ENCODE measurements around the gene PSEN2.
A peak's percentile ranks its signal among the peaks of the same experiment; 100 is the strongest.

DNA sequence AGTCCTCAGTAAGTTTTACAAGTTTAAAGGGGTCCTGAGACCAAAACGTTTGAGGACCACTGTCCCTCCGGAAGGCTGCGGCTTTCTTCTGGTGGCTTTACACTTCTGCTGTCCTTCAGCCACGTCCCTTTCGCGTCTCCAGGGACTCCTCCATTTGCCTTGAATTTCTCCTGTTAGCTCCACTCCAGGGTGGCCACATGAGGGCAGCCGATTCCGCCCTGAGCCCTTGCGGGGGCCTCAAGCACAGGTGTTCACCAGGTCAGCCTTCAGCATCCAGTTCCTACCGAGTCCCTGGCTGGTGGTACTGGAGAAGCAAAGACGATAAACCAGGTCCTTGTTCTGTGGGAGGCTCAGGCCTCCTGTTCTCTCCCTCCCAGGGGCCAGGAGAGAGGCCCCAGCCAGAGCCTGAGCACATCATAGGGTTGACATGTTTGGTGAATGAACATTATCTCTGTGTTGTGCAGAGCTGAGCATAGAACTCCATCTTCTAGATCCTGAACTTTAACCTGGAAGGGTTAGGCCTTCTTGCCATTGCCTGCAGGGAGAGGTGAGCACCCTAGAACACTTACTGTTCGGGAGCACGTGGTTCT, 42.3 kb downstream of the PSEN2 start:
- TF ChIP-seq, protein P1, sequence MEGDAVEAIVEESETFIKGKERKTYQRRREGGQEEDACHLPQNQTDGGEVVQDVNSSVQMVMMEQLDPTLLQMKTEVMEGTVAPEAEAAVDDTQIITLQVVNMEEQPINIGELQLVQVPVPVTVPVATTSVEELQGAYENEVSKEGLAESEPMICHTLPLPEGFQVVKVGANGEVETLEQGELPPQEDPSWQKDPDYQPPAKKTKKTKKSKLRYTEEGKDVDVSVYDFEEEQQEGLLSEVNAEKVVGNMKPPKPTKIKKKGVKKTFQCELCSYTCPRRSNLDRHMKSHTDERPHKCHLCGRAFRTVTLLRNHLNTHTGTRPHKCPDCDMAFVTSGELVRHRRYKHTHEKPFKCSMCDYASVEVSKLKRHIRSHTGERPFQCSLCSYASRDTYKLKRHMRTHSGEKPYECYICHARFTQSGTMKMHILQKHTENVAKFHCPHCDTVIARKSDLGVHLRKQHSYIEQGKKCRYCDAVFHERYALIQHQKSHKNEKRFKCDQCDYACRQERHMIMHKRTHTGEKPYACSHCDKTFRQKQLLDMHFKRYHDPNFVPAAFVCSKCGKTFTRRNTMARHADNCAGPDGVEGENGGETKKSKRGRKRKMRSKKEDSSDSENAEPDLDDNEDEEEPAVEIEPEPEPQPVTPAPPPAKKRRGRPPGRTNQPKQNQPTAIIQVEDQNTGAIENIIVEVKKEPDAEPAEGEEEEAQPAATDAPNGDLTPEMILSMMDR (conservative IDR thresholded peaks at IDR 0.05 in 1 of 2, IDR thresholded peaks at IDR 0.05 in 1 of 2; ENCODE audit: low read depth in 1 of 2, low read length in 2 of 2) = peak; percentile 32 to 52
- no peak for TF ChIP-seq EZH2 (IDR thresholded peaks at IDR 0.05; ENCODE audit: low read length, missing control alignments)
